Activated CD4-positive, alpha-beta T cell treated with anti-CD3 and anti-CD28 coated beads, Interleukin-2, Interleukin-4, amounts not matched to agents 100 ng/mL and 50 ng/mL, durations not matched to agents 16 hours and 8 hours (primary cell): ENCODE measurements around the gene SSNA1.
A peak's percentile ranks its signal among the peaks of the same experiment; 100 is the strongest.

Experiments used
- DNase-seq: peaks from one replicate; pipeline ENCODE4 v3.0.0-alpha.2; 2020; ENCODE audit warnings: low spot score

The SSNA1 gene

GRCh38 chr9:137221506-137222111, 33.1 kb downstream of the SSNA1 start:
- DNase-seq, result no peak

GRCh38 chr9:137222190-137223077, 34.0 kb downstream of the SSNA1 start, which contains the start of gene RNF208:
RNF208 (minus strand) TSS chr9:137222240; CDS start chr9:137221212, 1,028 bp downstream.
- DNase-seq, result no peak

GRCh38 chr9:137223078-137223970, 34.8 kb downstream of the SSNA1 start:
- DNase-seq, result peak; percentile 100

- no peak for DNase-seq
Observed at GRCh38 chr9:137224830-137225694, 36.6 kb downstream of the SSNA1 start, which contains the start of gene CYSRT1. CYSRT1 (plus strand) TSS chr9:137225174; CDS start chr9:137225622, 448 bp downstream.

- no peak for DNase-seq
Observed at GRCh38 chr9:137225699-137226331, 37.3 kb downstream of the SSNA1 start.

- DNase-seq, result no peak
Observed at GRCh38 chr9:137226338-137227053, 38.0 kb downstream of the SSNA1 start.

GRCh38 chr9:137227054-137227852, 38.8 kb downstream of the SSNA1 start, which contains the start of gene RNF224:
RNF224 (plus strand) TSS chr9:137227502; CDS start chr9:137228336, 834 bp downstream.
- peak; percentile 85 for DNase-seq

GRCh38 chr9:137227853-137228505, 39.5 kb downstream of the SSNA1 start:
- DNase-seq, result no peak

- no peak for DNase-seq
Observed at GRCh38 chr9:137228506-137228967, 40.1 kb downstream of the SSNA1 start.

GRCh38 chr9:137228968-137229896, 40.8 kb downstream of the SSNA1 start:
- no peak for DNase-seq

- DNase-seq, result no peak
Observed at GRCh38 chr9:137229903-137230704, 41.6 kb downstream of the SSNA1 start.

GRCh38 chr9:137230705-137231371, 42.4 kb downstream of the SSNA1 start, which contains the start of gene SLC34A3:
SLC34A3 (plus strand) TSS chr9:137230901; CDS start chr9:137231703, 802 bp downstream.
- DNase-seq, result no peak

- no peak for DNase-seq
Observed at GRCh38 chr9:137231372-137232039, 43.0 kb downstream of the SSNA1 start.

- DNase-seq, result no peak
Observed at GRCh38 chr9:137232101-137232500, 43.6 kb downstream of the SSNA1 start.

- no peak for DNase-seq
Observed at GRCh38 chr9:137232510-137232909, 44.0 kb downstream of the SSNA1 start.
